Measurements from ENCODE around the gene PRDM16.
"Not testable (repeated sequence)": the region's sequence is repeated elsewhere in the genome, so short reads cannot be mapped to it uniquely, and the experiment has no call there.

PRDM16 gene

DNA sequence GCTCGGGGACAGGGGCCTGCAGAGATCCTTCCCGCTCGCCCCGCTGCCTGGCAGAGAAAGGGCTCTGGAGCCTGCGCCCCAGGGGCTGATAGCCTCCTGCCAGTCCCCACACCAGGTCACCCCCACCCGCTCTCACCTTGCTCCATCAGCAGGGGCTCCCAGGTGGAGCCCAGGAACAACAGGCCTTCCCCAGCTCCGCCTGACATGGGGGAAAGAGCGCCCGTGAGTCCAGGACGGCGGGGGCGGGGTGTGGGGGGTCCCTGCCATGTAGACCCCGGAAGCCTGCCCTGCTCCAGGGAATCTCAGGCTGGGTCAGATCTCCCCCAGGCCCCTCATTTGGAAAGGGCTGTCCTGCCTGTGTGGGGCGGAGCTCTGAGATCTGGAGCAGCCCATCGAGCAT is 166.5 kb downstream of the PRDM16 start:
- no peak for DNase-seq

- no peak for DNase-seq
Measured at GRCh38 chr1:3236361-3236760, 167.4 kb downstream of the PRDM16 start.

DNA sequence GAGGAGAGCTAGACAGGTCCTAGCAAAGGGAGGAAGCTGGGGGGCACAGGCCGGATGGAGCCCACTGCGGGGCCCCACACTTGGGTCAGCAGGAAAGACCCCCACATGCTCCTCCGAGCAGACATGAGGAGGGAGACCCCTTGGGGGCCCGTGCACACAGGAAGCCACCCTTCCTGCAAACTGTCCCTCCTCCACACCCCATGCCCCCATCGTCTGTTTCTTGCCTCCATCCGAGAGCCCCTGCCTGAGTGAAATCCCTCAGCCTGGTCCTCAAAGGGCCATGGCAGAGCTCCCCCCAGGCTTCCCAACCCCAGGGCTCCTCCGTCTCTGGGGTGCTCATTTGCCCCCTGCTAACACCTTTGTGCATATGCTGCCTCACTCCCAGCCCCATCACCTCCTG is 168.0 kb downstream of the PRDM16 start:
- no peak for DNase-seq

DNA sequence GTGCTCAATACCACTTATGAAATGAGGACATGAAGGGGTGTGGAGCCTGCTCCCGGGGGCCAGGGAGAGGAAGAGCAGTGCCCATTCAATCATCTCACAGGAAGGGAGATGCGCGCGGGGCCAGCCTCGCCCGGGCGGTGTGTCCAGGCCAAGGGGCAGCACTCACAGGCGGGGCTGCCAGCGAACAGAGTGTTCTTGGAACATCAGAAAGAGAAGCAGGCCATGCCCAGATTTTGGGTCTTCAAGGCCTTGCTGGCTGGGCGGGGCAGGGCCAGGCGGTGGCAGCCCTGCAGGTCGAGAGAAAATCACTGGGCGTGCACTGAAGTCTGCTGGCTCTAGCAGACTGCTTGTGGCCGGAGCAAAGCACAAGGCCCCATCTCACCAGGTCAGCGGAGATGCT is 168.6 kb downstream of the PRDM16 start:
- no peak for DNase-seq

DNA sequence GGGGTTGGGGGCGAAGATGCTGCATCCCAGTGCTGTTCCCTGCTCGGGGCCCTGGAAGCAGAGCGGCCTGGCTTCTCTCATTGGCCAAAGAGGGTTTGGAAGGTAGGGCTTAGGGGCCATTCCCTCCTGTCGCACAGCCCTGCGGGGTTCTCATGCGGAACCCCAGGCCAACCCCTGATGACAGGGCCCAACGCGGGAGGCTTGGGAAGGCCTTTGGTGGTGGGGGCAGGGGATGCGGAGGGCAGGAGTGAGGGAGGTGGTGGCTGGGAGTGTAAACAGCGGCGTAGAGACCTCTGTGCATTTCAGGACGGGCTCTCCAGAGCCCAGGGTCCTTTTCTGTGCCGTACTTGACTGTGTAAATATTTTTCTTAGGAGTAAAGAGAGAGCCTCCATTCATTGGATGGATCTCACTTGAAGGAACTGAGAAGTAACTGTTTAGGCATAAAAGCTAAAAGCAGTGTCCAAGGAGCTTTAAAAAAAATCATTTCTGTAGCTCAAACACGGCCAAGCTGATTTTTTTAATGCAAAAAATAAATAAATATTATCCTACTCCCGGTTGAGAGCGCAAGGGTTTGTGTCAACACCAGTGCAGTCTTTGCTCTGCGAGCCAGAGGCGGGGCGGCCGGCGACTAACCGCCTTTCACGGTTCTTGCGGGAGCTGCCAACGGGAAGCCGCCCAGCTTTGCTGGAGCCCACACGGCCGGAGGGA is 169.1 kb downstream of the PRDM16 start:
- no peak for DNase-seq

DNA sequence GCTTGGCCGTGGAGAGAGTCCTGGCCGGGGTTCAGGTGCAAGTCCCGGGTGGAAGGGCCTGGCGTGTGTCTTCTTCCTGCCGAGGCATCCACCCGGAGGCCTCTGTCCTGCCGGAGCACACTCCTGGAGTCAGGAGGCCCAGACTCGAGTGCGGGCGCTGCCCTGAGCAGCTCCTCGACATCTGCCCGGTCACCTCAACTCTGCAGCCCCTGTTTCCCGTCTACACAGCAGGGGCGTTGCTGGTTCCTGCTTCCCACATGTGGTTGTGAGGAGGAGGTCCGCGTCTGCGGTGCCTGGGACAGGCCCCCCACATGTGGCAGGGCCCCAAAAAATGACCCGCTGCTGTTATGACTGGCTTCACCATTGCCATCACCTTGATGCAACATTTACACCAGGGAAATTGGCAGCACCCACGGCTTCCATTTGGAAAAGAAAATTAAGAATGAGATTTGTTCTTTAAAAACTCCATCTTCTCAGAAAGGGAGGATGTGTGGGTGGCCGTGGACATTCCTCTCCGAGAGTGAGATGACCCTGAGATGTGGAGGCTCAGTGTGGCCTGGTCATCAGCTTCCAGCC is 169.8 kb downstream of the PRDM16 start:
- no peak for DNase-seq

DNA sequence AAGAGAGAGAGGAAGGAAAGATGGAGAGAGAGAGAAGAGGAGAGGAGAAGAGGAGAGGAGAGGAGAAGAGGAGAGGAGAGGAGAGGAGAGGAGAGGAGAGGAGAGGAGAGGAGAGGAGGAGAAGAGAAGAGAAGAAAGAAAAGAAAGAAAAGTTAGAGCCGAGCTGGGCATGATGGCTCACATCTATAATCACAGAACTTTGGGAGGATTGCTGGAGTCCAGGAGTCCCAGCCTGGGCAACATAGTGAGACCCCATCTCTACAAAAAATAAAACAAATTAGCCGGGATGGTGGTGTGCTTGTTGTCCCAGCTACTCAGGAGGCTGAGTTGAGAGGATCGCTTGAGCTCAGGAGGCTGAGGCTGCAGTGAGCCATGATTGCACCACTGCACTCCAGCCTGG is 171.0 kb downstream of the PRDM16 start:
- DNase-seq = not testable (repeated sequence)

DNA sequence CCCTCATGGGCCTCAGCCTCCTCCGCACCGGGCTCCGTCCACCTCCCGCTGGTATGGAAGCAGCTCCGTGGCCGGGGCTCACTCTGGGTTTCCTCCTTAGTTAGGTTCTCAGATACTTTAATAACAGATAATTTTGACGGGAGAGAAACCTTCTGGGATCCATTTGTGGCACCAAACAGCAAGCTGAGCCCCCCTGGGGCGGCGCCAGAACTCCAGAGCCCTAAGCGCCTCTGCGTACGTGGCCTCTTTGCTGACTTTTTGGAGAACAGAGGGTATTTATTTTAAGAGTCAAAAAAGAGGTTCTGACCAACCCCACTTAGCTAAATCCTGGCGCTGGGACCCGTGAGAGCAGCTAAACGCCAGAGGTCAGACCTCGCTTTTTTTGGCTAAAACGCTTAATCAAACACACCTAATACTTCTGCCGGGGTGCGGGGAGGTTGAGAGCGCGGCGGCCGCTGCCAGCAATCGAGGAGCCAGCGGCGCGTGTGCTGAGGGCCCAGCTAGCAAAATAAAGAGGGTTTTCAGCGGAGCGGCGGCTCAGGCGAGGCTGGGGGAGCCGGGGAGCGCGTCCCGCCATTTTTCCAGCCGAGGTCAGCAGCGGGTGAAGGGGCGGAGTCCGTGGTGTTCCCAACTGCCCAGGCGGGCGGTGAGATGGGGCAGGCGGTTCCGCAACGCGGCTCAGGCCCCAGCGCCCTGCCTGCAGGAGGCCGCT is 171.7 kb downstream of the PRDM16 start:
- no peak for DNase-seq

DNA sequence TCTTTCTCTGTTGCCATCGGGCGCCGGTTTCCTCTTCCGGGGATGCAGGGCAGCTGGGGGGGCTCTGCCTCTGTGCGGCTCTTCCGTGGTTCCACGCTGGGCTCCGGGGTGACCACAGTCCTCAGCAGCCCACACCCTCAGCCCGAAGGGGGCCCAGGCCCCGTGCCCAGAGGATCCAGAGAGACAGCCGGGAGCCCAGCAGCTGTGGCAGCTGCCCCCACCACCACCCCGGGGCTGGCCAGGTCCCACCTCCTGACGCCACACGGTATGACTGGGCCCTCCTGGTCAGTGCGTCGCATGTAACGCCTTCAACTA is 172.2 kb downstream of the PRDM16 start:
- DNase-seq = no peak

DNA sequence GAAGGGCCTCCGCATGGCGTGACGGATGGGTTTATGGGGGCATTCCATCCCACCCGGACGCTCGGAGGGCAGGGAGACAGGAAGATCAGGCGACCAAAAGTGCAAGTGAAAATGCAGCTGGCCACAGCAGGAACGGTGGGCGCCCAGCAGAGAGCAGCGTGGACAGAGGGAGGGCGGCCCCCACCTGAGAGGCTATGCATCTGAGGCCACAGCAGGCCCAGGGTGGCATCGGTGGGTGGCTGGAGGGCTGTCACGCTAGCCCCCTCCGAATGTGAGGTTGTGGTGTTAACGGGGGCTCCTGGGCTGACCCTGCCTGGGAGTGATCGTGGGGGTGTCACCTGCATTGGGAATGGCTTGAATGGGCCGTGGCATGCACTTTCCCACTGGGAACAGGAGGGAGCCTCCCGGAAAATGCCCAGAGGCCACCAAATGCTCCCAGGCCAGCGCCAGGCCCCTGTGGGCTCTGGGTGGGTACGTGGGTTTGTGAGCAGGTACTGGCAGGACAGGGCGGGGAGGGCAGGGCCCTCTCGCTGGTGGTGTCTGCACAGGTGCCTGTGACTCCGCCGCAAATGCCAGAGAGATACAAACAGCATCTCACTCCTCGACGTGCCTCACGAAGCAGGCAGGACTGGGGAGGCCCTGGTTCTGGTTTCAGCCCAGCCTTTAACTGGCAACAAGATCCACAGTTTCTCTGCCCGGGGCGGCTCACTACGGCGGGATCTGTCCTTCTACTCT is 172.8 kb downstream of the PRDM16 start:
- DNase-seq = no peak

DNA sequence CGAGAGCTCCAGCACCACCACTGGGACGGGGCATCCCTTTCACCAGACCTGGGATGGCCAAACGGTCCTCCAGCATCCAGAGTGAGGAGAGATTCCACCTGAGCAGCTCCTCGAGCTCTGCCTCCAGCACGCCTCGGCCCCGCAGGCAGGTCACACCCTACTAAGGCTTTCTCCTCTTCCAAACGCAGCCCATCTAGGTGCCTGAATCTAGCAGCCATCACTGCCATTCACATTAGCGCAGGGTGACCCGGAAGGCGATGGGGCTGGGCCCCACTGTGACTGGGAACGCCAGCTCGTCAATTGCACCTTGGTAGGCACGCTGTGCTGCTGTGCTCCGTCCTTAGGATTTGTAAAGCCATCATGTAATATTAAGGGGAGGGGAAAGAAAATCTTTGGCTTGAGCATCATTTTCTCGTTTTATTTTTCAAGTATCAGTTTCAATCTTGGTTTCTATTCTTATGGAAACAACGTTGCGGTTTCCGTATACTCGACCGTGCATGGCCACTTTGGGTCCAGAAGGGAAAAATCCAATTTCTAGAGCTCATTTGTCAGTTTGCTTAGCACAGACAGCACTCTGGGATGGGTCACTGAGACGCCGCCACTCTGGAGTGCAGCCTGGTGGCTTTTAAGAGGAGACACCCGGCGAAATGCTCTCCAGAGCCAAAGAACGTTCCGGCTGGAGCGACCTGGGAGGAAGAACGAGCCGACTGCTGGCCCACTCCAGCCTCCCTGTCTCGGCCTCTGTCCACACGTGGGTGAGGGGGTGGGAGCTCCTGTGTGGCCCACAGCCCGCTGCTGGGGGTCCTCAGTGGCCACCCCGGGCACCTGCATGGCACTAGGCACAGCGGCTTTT is 173.6 kb downstream of the PRDM16 start:
- no peak for DNase-seq

- DNase-seq = no peak
Measured at GRCh38 chr1:3243304-3243703, 174.3 kb downstream of the PRDM16 start.

- no peak for DNase-seq
Measured at GRCh38 chr1:3244025-3244926, 175.3 kb downstream of the PRDM16 start.

DNA sequence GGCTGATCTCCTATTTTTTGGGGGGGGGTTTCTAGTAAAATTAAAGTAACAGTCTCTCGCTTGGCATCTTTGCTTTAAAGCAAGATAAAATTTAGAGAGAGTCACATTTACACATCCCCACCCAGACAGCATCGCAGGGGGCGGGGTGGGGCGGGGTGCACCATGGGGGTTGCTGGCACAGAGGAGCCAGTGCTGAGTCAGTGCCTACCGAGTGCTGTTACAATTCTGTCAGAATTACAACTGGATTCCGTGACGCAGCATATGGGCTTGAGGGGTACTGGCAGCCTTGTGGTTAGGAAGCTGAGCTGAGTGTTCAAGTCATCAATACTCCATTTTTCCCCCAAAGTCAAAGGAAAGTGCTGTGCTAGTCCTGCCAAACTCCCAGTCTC is 175.9 kb downstream of the PRDM16 start:
- no peak for DNase-seq

DNA sequence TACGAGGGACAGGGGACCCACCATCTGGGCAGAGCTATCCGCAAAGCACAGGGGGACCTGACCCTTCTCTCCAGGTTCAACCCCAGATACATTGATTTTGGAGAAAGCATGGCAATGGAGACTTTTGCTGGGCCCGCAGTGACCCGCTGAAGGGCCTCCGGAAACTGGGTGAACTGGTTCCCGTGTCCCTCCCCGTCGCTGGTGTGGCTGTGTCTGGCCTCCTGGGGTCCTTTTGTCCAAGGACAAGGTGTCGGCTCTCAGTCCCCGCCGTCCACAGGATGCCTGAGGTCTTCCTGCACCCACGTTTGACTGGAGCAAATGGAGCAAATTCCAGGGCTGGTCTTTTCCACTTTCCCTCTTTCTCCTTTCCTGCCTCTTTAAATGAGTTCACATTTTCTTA is 176.3 kb downstream of the PRDM16 start:
- DNase-seq = no peak

- DNase-seq = no peak
Measured at GRCh38 chr1:3245768-3246167, 176.8 kb downstream of the PRDM16 start.

DNA sequence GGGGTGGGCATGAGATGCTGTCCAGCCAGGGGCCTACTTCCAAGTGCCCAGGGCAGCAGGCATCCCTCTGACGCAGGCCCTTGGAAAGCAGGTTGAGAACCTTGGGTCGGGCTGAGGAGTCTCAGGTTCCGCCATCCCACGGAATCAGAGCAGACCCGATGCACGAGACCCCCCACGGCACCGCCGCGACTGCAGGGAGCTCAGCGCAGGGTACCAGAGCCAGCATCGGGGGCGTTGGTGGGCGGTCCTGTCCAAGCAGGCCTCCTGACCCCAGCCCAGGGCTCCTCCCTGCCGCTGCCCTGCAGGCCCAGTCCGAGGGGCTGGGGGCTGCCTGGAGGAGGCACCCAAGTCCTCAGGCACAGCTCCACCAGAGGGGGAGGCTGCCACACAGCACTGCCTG is 177.2 kb downstream of the PRDM16 start:
- no peak for DNase-seq

- no peak for DNase-seq
Measured at GRCh38 chr1:3247521-3248121, 178.6 kb downstream of the PRDM16 start.

DNA sequence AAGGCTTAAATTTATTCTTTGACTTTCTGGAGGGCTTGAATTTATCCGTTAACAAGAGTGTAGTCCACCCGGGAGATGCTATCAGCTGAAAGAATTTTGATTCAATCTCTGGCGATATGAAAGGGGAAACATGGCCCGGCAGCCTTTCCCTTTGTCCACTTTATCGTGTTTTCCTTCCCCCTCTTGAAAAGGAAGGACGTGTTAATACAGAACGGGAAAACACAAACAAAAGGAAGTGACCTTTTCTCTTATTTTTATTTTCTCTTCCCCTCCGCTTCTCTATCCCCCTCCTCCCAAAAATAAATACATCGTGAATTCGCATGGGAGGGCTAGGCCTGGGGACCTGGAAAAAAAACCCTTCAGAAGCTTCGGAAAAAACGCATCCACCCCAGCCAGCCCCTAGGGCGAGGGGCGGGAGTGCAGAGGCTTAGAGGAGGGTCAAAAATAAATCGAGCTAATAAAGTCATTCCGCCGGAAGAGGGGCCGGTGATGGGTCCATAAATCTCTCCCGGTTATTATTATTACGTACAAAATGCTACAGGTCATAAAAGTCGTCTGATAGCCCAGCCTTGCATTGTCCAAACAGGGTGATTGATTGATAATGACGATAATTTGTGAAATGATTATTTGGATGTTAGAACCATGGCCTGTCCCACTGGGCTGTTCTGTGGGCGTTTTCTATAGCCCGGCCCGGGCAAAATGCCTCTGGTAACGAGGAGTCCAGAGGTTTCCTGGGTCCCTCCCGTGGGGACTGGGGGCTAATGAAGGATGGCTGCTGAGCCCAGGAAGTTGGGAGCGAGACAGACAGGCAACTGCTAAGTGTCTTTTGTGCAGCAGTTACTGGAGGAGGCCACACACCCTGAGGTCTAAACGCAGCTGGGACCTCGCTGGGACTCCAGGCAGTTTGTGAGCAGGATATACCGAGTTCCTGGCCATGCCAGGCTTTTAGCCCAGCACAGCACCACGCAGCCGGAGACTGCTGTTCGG is 179.4 kb downstream of the PRDM16 start:
- no peak for DNase-seq

GRCh38 chr1:3249231-3249630 is 180.2 kb downstream of the PRDM16 start:
- DNase-seq = no peak

All from NK-92 treated with Interleukin-12 subunit alpha and Interleukin-12 subunit beta, amount 100 ng/mL, for 24 hours (cell line).